Uterus (tissue), 4 donors: Measurements from ENCODE around the gene INTS13. TPM values are rescaled to one million over a fixed set of nuclear protein-coding genes. Genes with fewer than 3 reads are reported as not detected.
A peak's percentile ranks its signal among the peaks of the same experiment; 100 is the strongest.

Experiments used
- DNase-seq, 2 donors: peaks; one replicate each; pipeline ENCODE4 v3.0.0-alpha.2; 2019 to 2020
- H3K27ac ChIP-seq, 2 donors: fragments of 200-600 bp; sonication (generic); 1 replicate in 1 of 2; 2 replicates in 1 of 2; pipeline ENCODE4 v1.5.1; 2016 to 2018
- H3K27me3 ChIP-seq, 2 donors: fragments of 200-600 bp; sonication (generic); one replicate each; pipeline ENCODE4 v1.5.1; 2018 to 2019; ENCODE audit warnings: control low read depth in 1 of 2
- H3K36me3 ChIP-seq, 2 donors: fragments of 200-600 bp; sonication (generic); one replicate each; pipeline ENCODE4 v1.5.1; 2019; ENCODE audit warnings: control low read depth in 1 of 2
- H3K4me1 ChIP-seq, 2 donors: fragments of 200-600 bp; sonication (generic); one replicate each; pipeline ENCODE4 v1.5.1; 2018 to 2019; ENCODE audit warnings: control low read depth in 1 of 2
- H3K4me3 ChIP-seq, 2 donors: fragments of 200-600 bp; sonication (generic); 1 replicate in 1 of 2; 2 replicates in 1 of 2; pipeline ENCODE4 v1.5.1; 2018 to 2019; ENCODE audit warnings: mild to moderate bottlenecking in 1 of 2
- H3K9me3 ChIP-seq, 2 donors: fragments of 200-600 bp; sonication (generic); one replicate each; pipeline ENCODE4 v1.5.1; 2019; ENCODE audit warnings: control low read depth in 1 of 2
- POLR2A ChIP-seq, 2 donors: fragments of 450-650 bp; IDR thresholded peaks; one replicate each; pipeline ENCODE4 v1.6.1; 2016; ENCODE audit warnings: antibody characterized with exemption in 2 of 2, mild to moderate bottlenecking in 1 of 2, moderate library complexity in 1 of 2
- intact Hi-C: fragments of 100-400 bp; cut with DNase I; formaldehyde crosslinking; loops from one replicate; pipeline ENCODE4 v1.15.1; 2023; ENCODE audit warnings: low total_unique reads
- total RNA-seq, 4 donors: library from RNA; depleted of rRNA in 3 of 4; stranded (reverse); fragments of >200 nt in 3 of 4; gene quantifications; one replicate each; pipeline versions ENCODE4 v1.1.0 to v1.2.4, GENCODE V29; 2014 to 2023
- TF ChIP-seq, protein P1 (sequence below), 4 experiments: fragments of 200-600 bp in 2 of 4; fragments of 450-650 bp in 2 of 4; sonication (generic) in 2 of 4; IDR thresholded peaks; one replicate each; pipeline ENCODE4 v1.5.1; 2016 to 2019; ENCODE audit warnings: antibody characterized with exemption in 4 of 4, mild to moderate bottlenecking in 2 of 4, moderate library complexity in 1 of 4
- donor health status: DM: yes; HTN: yes; CAD: no.

INTS13 gene
- total RNA-seq, 4 donors from 2014 or later, result 13.8 to 37.9 (median 26.8) TPM

DNA sequence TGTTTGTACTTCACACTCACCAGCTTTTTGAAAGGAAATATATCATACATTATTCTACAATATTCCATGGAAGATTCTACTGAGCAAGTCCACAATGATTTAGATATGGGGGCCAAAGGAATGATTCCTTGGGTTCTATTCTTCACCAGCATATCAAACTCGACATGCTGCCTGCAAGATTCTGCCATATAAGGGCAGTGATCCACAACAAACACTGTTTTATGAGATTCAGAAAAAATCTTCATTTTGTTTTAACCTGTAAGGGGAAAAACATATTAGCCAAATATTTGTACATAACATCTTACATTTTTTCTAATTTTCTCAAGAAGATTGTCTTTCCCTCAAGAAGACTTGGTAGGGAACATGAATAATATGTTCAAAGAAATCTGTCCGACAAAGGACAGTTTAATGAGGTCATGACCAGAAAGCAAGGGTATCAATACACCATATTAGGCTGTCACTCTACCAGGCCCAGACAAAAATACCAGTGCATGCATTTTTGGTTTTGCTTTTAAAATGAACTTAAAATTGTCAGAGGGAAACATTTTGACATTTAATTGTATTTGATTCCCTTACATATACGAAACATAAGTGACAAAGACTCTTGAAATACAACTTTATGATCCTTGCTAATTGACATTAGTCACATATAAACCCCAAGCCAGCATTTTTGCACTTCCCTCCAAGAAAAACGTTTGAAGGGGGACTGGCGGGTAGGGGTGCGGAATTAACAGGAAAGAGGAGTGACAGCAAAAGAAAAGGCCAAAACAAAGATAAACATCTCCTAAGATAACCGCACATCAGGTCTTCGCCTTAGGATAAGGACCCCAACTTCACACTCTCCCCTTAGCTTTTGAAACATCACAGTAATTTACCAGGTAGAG, 980 bp downstream of the INTS13 start:
- Histone ChIP-seq H3K4me3 (peak overlapping the region; percentile 73 to 98), H3K9me3 (no peaks in the 10 kb centered on the region), H3K4me1 (no peaks in the 10 kb centered on the region), H3K36me3 (no peaks in the 10 kb centered on the region), H3K27ac (peak overlapping the region; percentile 98 to 99), H3K27me3 (no peaks in the 10 kb centered on the region)
- TF ChIP-seq POLR2A (IDR thresholded peaks at IDR 0.05), result no peak
- TF ChIP-seq, protein P1, sequence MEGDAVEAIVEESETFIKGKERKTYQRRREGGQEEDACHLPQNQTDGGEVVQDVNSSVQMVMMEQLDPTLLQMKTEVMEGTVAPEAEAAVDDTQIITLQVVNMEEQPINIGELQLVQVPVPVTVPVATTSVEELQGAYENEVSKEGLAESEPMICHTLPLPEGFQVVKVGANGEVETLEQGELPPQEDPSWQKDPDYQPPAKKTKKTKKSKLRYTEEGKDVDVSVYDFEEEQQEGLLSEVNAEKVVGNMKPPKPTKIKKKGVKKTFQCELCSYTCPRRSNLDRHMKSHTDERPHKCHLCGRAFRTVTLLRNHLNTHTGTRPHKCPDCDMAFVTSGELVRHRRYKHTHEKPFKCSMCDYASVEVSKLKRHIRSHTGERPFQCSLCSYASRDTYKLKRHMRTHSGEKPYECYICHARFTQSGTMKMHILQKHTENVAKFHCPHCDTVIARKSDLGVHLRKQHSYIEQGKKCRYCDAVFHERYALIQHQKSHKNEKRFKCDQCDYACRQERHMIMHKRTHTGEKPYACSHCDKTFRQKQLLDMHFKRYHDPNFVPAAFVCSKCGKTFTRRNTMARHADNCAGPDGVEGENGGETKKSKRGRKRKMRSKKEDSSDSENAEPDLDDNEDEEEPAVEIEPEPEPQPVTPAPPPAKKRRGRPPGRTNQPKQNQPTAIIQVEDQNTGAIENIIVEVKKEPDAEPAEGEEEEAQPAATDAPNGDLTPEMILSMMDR (IDR thresholded peaks at IDR 0.05), result no peak
- no peak for DNase-seq
- intact Hi-C loops, result loop anchor here (5.0 kb wide), 1 partner anchor 76 kb away; the partner anchor contains the start of gene TM7SF3

DNA sequence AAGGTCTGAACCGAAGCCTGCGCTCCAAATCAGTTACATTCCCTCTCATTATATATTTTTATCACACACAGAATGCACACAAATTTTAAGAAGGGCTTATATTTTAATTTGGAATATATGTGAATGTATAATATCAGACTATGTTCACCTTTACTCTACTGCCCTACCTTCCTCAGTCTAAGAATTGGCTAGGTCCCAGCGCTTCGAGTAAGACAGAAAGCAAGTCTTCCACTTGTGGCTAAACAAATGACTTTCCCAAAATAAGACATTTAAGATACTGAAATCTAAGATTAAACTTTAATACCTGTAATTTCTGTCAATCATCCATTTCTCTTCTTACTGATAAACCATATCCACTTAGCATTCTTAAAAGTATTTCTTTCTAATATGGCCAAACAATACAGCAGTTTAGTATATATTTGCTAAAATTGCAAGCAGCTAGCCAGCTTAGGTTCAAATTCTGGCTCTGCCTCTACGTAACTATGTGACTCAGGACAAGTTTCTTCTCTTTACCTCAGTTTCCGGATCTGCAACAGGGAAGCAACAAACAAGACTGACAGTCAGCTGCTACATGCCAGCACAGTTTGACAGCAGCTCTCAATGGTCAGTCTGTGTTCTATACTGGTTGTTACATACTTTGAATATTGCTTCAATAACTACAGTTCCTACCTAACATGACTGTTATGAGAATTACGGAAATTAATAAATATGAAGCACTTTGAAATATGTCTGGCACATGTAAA, 2.0 kb downstream of the INTS13 start:
- Histone ChIP-seq H3K4me3 (no peak overlapping the region), H3K36me3 (no peaks in the 10 kb centered on the region), H3K27ac (no peak overlapping the region), H3K4me1 (no peaks in the 10 kb centered on the region), H3K27me3 (no peaks in the 10 kb centered on the region), H3K9me3 (no peaks in the 10 kb centered on the region)
- intact Hi-C loops, result loop anchor here (5.0 kb wide), 1 partner anchor 76 kb away; the partner anchor contains the start of gene TM7SF3
- TF ChIP-seq POLR2A (IDR thresholded peaks at IDR 0.05), result no peak
- TF ChIP-seq, protein P1 (IDR thresholded peaks at IDR 0.05), result no peak
- no peak for DNase-seq

DNA sequence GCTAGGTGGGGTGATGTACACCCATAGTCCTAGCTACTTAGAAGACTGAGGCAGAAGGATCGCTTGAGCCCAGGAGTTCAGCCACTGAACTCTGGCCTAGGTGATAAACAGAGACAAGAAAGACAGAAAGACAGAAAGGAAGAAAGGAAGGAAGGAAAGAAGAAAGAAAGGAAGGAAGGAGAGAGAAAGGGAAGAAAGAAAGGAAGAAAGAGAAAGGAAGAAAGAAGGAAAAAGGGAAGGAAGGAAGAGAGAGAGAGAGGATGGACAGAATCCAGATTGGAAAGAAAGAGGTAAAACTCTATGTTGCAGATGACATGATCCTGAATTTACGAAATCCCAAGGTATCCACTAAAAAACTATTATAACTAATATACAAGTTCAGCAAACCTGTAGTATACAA, 8.2 kb downstream of the INTS13 start:
- Histone ChIP-seq H3K27me3 (no peaks in the 10 kb centered on the region), H3K4me3 (no peak overlapping the region), H3K9me3 (no peaks in the 10 kb centered on the region), H3K27ac (no peak overlapping the region), H3K4me1 (no peaks in the 10 kb centered on the region), H3K36me3 (no peaks in the 10 kb centered on the region)
- no peak for DNase-seq
- no peak for TF ChIP-seq POLR2A (IDR thresholded peaks at IDR 0.05)
- TF ChIP-seq, protein P1 (IDR thresholded peaks at IDR 0.05), result no peak
- intact Hi-C loops, result no loop called here

- DNase-seq, result no peak
Observed at GRCh38 chr12:26928661-26929060, 9.1 kb downstream of the INTS13 start.

More at GRCh38 chr12:26928661-26929060, 9.1 kb downstream of the INTS13 start:
- Histone ChIP-seq H3K36me3 (no peaks in the 10 kb centered on the region), H3K4me1 (no peaks in the 10 kb centered on the region), H3K4me3 (no peak overlapping the region), H3K27ac (no peak overlapping the region), H3K9me3 (no peaks in the 10 kb centered on the region), H3K27me3 (no peaks in the 10 kb centered on the region)
- TF ChIP-seq POLR2A (IDR thresholded peaks at IDR 0.05), result no peak
- TF ChIP-seq, protein P1 (IDR thresholded peaks at IDR 0.05), result no peak
- intact Hi-C loops, result no loop called here
